Lung (tissue), 12 donors: ENCODE measurements around the gene RNF126. TPM values are rescaled to one million over a fixed set of nuclear protein-coding genes. Genes with fewer than 3 reads are reported as not detected.

Experiments used
- ATAC-seq: fragments of 200-7000 bp; cut with Tn5 transposase; one replicate; pipeline ENCODE4 v1.9.1; 2020; ENCODE audit warnings: moderate number of reproducible peaks; ENCODE audit not compliant: insufficient read depth, low FRiP score
- DNase-seq, 3 donors: peaks; one replicate each; pipeline ENCODE4 v3.0.0-alpha.2; 2013 to 2017
- H3K27ac ChIP-seq, 2 donors: one replicate each; pipeline ENCODE4 v1.5.1; 2013; ENCODE audit warnings: mild to moderate bottlenecking in 2 of 2, moderate library complexity in 2 of 2, control low read depth in 1 of 2, inconsistent platforms in 1 of 2, low read depth in 1 of 2, low read length in 1 of 2
- H3K27me3 ChIP-seq, 3 donors: one replicate each; pipeline ENCODE4 v1.5.1; 2013; ENCODE audit warnings: low read length in 2 of 3; ENCODE audit not compliant: control insufficient read depth in 3 of 3, insufficient read depth in 3 of 3
- H3K36me3 ChIP-seq, 4 donors: one replicate each; pipeline ENCODE4 v1.5.1; 2013; ENCODE audit warnings: low read length in 4 of 4, mild to moderate bottlenecking in 1 of 4, moderate library complexity in 1 of 4; ENCODE audit not compliant: control insufficient read depth in 4 of 4, insufficient read depth in 4 of 4
- H3K4me1 ChIP-seq, 5 donors: one replicate each; pipeline ENCODE4 v1.5.1; 2013; ENCODE audit warnings: low read length in 5 of 5, mild to moderate bottlenecking in 2 of 5, moderate library complexity in 1 of 5; ENCODE audit not compliant: control insufficient read depth in 5 of 5, insufficient read depth in 5 of 5
- H3K4me3 ChIP-seq: one replicate; pipeline ENCODE4 v1.5.1; 2013; ENCODE audit warnings: mild to moderate bottlenecking, control low read depth, moderate library complexity
- H3K9ac ChIP-seq, 2 donors: one replicate each; pipeline ENCODE4 v1.5.1; 2013; ENCODE audit warnings: low read length in 2 of 2, control low read depth in 1 of 2; ENCODE audit not compliant: insufficient read depth in 1 of 2
- H3K9me3 ChIP-seq, 4 donors: one replicate each; pipeline ENCODE4 v1.5.1; 2013; ENCODE audit warnings: low read length in 3 of 4, mild to moderate bottlenecking in 1 of 4, moderate library complexity in 1 of 4; ENCODE audit not compliant: control insufficient read depth in 4 of 4, insufficient read depth in 3 of 4
- CTCF ChIP-seq: IDR thresholded peaks from 2 replicates; pipeline ENCODE4 v1.5.1; 2012; ENCODE audit warnings: mild to moderate bottlenecking; ENCODE audit errors: control extremely low read depth, extremely low read depth
- WGBS, 2 donors: extraction: QIAGEN DNeasy Blood & Tissue Kit; methylation state at CpG; one replicate each; pipeline ENCODE4 v1.1.7; 2013; 5-methylcytosine and 5-hydroxymethylcytosine counted together
- polyA plus RNA-seq, 2 donors: library from polyadenylated mRNA; stranded (reverse); fragments of 200-250 nt; gene quantifications; one replicate each; pipeline ENCODE4 v1.2.1, GENCODE V29; 2013
- total RNA-seq, 2 donors: library from RNA; depleted of rRNA in 1 of 2; stranded (reverse); fragments of >200 nt in 1 of 2; gene quantifications; one replicate each; pipeline ENCODE4 v1.2.1, GENCODE V29; 2014 to 2021
- donor health status: control.
- donor health status: control.
- donor health status: Bipolar disorder and iron deficiency.
- donor health status: healthy.
- donor health status: DM: yes; HTN: yes; CAD: no.

Gene RNF126
- total and polyA plus RNA-seq, 4 donors: 18.1 to 46.2 (median 37.1) TPM

GRCh38 chr19:680287-681028, 17.4 kb upstream of the RNF126 start:
- TF ChIP-seq CTCF: peak; percentile 57
- Histone ChIP-seq H3K9me3 (no peaks in the 10 kb centered on the region), H3K27me3 (peaks cover 0 to 8% (median 3%) of the 10 kb centered on the region in 3 donors), H3K27ac (peak overlapping the region; percentile 92 to 98), H3K36me3 (peaks cover 0 to 2% (median 0%) of the 10 kb centered on the region in 4 donors), H3K4me1 (peaks cover 0 to 24% (median 11%) of the 10 kb centered on the region in 5 donors), H3K9ac (no peak overlapping the region), H3K4me3 (peak overlapping the region; percentile 66)
- DNase-seq: peak; percentile 98 to 100 (median 98)
- ATAC-seq: peak; percentile 88
- 0 to 1% methylated on average over 52 to 70 of the region's 70 CpGs for WGBS, 2 donors

GRCh38 chr19:679418-680286, 16.6 kb upstream of the RNF126 start:
- Histone ChIP-seq H3K36me3 (peaks cover 0 to 2% (median 0%) of the 10 kb centered on the region in 4 donors), H3K4me1 (peaks cover 0 to 27% (median 12%) of the 10 kb centered on the region in 5 donors), H3K9me3 (no peaks in the 10 kb centered on the region), H3K27ac (peak overlapping the region; percentile 92 to 98), H3K9ac (no peak overlapping the region), H3K27me3 (peaks cover 0 to 10% (median 3%) of the 10 kb centered on the region in 3 donors), H3K4me3 (peak overlapping the region; percentile 66)
- ATAC-seq: no peak
- 5% methylated on average over 61 to 69 of the region's 69 CpGs for WGBS, 2 donors
- DNase-seq: peak; percentile 83 to 88 (median 85)
- no peak for TF ChIP-seq CTCF

- ATAC-seq: no peak
- H3K27me3 ChIP-seq: peaks cover 0 to 10% (median 3%) of the 10 kb centered on the region in 3 donors
- H3K4me3 ChIP-seq: no peak overlapping the region
- H3K4me1 ChIP-seq: peaks cover 0 to 27% (median 12%) of the 10 kb centered on the region in 5 donors
- H3K9ac ChIP-seq: no peak overlapping the region
- WGBS, 2 donors: 94% methylated on average over 16 of the region's 16 CpGs
- DNase-seq: no peak
- no peaks in the 10 kb centered on the region for H3K9me3 ChIP-seq
- peak overlapping the region; percentile 38 to 63 for H3K27ac ChIP-seq
- peaks cover 0 to 2% (median 0%) of the 10 kb centered on the region in 4 donors for H3K36me3 ChIP-seq
- no peak for TF ChIP-seq CTCF
These were observed 15.9 kb upstream of the RNF126 start for GRCh38 chr19:678791-679388.
